GM19468 (cell line): ENCODE results near the gene AFDN.
"Not testable (repeated sequence)": the region's sequence is repeated elsewhere in the genome, so short reads cannot be mapped to it uniquely, and the experiment has no call there.

Experiments
- ATAC-seq: cut with Tn5 transposase; IDR thresholded peaks from one replicate; pipeline ENCODE4 v1.9.1; 2021; ENCODE audit warnings: mild to moderate bottlenecking, moderate library complexity, moderate number of reproducible peaks; ENCODE audit not compliant: unreplicated experiment; ENCODE audit errors: extremely low read depth

Gene AFDN

DNA sequence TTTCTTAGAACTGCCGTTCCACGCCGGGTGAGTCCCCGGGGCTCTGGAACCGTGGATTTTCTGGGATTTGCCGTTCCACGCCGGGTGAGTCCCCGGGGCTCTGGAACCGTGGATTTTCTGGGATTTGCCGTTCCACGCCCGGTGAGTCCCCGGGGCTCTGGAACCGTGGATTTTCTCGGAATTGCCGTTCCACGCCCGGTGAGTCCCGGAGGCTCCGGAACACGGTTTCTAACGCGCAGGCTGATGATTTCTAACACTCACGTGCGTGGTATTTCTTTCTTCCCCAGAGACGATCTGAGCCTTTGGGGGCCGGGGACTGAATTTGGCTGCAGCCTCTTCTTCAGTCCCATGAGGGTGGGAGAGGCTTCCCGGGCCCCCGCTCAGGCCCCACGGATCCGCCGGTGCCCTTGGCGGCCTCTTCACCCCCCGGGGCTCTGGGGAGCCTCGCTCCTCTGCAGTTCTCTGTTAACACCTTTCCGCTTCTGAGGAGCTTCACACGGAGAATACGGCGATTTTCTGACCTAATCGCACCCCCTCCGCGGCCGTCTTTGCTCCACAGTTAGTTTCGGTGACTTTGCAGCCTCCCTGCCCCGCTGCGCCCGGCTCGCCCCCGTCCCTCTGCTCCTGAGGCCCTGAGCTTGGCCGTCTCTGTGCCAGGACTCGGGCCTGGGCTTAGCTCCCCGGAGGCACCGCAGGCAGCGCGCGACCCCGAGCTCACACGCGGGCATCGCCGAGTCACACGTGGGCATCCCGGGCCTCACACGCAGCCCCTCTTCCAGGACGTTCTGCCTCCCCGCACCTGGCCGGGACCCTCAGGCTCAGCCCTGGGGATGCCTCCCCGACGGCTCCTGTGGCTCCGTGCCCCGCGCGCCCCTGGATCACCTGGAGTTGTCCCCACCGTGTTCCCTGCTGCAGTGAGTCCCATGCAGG lies 163.6 kb downstream of the AFDN start:
- ATAC-seq: no peak

DNA sequence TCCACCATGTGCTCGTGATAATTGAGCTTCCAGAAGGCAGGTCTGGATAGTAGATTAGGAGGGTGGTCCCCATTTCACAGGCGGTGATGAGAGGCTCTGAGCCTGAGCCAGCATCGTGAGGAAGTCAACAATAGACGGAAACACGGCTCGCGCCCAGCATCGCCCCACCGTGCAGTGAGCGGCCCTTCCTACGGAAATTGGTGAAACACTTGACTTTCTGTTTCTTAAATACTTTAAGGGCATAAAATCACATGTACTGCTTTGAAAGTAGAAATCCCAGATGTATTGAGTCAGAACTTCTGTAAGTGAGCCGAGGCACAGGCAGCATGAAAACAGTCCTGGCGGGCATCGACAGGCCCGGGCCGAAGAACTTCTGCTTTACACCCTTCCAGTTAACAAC lies 166.5 kb downstream of the AFDN start:
- ATAC-seq: no peak

DNA sequence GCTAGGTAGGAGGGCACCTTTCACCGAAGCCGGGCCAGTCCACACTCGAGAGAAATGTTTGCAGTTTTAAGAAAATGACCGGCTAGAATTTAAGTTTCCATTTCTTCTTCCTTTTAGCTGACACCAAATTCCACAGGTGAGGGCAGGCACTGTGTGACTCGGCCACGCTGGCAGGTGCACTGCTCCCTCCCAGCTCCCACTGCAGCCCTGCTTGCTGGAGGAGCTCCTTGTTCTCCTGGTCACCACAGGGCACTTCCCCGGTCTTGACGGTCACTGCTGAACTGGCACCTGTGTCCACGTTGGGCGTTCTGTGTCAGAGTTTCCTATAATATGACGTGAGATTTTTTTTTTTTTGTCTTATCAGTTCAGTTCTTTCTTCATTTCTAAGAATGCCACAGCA lies 167.1 kb downstream of the AFDN start:
- ATAC-seq: no peak

DNA sequence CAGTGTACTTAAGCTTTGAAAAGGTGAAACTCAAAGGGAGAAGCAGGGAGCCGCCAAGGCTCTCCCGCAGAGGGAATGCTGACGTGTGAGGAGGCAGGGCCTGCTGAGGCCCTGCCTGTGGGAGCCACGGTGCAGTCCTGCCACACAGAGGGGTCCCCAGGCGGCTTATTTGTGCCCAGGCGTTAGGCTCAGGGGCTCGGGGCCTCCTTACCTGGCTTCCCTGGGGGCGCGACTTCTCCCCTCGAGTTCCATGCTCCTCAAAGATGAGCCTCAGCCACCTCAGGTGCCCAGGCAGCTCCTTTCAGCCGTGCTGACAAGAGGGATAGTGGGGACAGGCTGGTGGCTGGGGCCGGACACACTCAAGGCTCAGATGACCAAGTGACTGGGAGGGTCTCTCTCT lies 168.6 kb downstream of the AFDN start:
- ATAC-seq: no peak

DNA sequence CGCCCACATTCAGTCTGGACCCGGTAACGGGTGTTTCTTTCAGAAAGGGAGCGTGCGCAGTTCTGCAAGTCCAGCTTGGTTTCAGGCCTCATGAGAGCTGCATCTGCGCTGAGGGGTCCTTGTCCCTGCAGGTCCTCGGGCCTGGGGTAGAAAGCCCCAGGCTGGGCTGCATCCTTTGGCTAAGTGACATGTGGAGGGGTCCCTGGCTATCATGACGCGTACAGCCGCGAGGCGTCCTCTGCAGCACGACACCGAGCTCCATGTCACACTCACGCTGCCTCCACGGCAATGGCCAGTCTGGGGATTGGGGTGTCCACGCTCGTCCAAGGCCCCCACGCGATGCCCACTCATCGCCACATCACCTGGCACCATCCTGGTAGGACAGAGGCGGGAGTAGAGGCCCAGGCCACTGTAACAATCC lies 169.0 kb downstream of the AFDN start:
- ATAC-seq: no peak

DNA sequence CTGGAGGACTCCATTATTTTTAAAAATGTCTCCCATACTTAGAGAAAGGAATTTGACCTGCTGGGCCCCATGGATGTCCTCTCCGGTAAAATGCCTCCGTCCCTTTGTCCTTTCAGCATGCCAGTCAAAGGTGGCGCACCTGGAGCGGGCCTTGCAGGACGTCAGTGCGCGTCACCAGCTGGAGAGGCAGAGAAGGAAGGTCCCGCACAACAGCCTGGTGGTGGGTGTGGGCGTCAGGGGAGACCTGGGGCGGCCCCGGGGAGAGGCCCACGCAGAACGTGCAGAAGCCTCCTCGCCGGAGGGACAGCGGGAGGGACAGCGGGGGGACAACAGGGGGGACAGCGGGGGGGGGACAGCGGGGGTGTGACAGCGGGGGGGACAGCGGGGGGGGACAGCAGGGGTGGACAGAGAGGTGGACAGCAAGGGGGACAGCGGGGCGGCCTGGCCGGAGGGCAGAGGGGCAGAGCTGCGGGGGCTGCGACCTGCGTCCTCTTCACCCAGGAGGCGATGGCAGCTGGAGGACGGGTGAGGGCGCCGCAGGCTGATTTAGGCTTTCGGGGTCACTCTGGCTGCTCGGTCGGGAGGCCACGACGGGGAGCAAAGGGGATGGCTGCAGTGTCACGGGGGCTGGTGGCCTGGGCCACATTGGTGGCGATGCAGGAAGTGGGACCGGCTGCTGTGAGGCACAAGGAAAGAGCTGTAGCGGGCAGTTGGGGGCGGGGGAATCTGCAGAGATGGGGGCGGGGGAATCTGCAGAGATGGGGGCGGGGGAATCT lies 169.9 kb downstream of the AFDN start:
- ATAC-seq: no peak

DNA sequence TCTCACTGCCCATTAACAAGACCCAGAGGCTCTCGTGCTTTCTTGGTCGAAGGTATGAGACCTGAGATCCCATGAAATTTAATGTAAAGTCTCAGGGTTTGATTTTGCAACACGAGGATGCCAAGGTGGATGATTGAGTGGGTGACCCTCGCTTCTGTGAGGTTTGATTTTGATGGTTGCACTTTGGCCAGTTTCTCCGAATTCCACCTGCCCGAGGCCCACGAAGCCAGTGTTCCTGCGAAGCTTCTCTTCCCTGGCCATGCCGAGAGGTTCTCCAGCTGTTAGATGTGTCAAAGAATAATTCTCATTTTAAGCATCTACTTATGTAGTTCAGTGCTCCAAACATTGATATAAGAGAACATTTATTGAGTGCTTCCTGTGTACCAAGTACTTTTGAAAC lies 170.9 kb downstream of the AFDN start, which contains the start of gene KIF25:
TSS of gene KIF25 (plus strand) at position 30 of the 400 bp plus-strand sequence. CDS start 31,915 bp downstream, outside the sequence.
- no peak for ATAC-seq

DNA sequence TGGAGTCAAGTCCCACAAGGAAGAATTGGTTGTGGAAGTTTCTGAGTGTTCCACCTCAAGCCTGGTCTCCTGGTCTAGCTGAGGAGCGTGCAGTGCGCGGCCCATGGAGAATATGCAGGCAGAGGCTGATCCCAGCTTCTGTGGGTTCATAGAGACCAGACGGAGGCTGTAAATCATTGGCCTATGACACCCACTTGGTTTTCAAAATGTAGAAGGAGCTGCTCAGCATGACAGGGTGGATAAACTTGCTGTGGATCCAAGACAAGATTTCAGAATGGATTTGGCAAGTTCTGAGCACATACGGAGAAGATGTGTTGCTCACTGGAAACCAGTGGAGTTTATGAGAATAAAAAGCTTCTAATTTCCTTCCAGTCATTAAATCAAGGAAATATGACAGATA lies 171.5 kb downstream of the AFDN start:
- ATAC-seq: no peak

DNA sequence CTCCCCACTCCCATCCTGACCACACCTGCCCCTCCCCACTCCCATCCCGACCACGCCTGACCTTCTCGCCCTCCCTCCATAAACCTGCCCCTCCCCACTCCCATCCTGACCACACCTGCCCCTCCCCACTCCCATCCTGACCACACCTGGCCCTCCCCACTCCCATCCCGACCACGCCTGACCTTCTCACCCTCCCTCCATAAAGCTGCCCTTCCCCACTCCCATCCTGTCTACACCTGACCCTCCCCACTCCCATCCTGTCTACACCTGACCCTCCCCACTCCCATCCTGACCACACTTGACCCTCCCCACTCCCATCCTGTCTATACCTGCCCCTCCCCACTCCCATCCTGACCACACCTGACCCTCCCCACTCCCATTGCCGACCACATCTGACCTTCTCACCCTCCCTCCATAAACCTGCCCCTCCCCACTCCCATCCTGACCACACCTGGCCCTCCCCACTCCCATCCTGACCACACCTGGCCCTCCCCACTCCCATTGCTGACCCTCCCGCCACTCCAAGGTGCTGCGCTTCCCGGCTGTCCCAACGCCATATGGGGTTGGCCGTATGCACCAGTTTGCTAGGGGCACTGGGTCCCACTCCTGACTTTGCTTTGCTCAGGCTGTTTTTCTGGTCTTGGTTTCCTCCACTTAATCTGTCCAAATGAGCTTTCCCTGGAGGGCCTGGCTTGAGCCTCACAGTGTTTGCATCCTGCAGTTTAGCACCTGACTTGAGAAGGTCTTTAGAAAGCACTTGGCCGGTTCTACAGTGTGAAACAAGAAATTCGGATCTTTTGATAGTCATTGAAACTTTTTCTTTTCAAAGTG lies 173.7 kb downstream of the AFDN start:
- no peak for ATAC-seq

DNA sequence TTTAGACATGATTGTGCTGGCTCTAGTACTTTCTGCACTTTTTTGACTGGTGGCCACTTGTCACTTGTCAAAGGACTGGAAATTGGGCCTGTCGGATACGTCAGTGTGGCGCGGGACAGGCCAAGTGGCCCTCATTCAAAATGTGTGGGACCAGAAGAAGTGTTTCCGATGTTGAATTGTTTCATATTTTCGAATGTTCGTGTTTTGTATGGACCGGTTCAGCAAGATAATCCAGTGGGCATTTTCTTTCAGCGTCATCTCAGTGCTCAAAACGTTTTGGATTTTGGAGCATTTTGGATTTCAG lies 174.3 kb downstream of the AFDN start:
- ATAC-seq: no peak

DNA sequence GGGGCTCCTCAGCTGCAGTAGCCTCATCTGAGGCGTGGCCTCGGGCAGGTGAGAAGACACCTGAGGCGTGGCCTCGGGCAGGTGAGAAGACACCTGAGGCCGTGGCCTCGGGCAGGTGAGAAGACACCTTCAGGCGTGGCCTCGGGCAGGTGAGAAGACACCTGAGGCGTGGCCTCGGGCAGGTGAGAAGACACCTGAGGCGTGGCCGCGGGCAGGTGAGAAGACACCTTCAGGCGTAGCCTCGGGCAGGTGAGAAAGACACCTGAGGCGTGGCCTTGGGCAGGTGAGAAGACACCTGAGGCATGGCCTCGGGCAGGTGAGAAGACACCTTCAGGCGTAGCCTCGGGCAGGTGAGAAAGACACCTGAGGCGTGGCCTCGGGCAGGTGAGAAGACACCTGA lies 174.8 kb downstream of the AFDN start:
- not testable (repeated sequence) for ATAC-seq

DNA sequence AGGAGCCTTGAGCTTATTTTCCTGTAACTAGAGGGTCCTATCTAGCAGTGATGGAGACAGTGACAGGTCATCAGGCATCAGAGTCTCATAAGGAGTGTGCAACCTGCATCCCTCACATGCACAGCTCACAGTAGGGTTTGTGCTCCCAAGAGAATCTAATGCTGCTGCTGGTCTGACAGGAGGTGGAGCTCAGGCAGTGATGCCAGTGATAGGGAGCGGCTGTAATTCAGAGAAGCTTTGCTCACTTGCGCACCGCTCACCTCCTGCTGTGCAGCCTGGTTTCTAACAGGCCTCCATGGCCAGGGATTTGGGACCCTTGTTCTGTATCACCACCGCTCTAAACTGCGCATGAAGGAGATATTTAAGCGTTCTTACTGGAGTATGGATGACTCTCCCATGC lies 176.1 kb downstream of the AFDN start:
- no peak for ATAC-seq

DNA sequence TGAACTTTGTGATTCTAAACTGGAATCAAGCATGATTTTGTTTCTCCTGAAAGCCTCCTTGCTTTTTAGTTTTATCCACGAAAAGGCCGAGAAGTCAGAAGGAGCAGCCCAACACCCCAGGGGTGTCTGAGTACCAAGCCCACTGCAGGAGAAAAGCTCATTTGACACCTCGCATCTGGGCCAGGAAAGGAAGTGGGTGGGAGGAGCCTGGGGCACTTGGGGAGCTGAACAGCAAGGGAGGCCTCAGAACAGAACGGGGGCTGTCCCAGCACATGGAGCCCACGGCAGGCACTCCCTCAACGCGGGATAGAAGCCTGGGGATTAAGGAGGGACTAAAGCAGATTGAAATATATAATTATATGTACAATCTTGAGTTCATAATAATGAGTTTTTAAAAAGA lies 177.3 kb downstream of the AFDN start:
- ATAC-seq: no peak

DNA sequence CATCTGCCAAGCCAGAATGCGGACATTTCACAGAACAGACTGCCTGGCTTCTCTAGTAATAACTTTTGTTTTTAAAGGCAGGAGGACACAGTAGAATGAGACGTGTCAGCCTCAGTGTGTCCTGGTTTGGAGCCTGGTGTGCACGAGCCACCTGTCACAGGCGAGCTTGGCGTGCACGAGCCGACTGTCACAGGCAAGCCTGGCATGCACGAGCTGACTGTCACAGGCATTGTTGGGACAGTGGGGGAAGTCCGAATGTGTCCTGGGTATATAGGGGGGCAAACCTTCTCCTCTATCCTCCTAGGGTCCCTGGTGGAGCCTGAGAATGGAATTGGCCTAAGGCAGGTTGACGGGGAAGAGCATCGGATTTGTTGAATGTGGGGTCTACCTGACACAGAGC lies 178.2 kb downstream of the AFDN start:
- no peak for ATAC-seq

DNA sequence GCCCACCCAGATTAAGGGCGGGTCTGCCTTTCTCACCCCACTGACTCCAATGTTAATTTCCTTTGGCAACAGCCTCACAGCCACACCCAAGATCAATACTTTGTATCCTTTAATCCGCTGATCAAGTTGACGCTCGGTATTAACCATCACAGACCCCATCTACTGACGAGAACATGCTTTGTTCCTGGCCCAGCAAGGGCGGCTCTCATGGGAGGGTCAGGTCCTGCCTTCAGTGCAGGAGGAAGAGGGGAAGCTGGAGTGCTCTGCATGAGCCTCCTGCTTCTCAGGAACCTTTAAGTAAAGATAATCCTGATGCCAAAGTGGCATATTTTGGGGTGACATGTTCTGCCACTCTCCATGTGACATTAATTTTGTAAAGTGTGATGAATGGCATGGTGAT lies 179.1 kb downstream of the AFDN start:
- no peak for ATAC-seq

DNA sequence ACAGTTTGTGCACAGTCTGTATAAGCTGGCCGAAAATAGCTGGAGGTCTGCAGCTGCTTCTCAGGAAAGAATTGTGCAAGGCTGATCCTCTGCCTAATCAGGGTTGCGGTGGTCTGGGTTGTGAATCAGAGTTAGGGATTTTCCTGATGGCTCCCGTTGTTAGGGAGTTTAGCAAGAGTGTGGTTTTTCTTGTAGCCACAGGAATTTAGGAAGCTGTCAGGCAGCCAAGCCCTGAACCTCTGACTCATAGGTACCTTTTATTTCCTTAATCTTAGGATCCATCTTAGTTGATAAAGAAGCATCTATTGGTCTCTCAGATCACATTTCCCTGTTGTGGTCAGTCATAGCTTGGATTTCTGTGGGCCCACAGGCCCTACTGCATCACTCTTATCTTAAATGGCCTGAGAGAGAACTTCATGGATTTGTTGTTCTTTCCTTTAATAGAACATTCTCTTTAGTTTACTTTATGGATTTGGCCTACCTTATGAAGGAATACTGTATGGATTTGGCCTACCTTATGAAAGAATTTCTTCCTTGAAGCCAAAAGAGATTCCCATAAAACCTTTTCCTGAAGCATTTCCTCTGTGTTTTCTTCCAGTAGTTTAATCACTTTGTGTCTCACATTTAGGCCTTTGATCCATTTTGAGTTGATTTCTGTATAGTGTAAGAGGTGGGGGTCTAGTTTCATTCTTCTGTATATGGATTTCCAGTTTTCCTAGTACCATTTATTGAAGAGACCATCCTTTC lies 181.1 kb downstream of the AFDN start:
- no peak for ATAC-seq

DNA sequence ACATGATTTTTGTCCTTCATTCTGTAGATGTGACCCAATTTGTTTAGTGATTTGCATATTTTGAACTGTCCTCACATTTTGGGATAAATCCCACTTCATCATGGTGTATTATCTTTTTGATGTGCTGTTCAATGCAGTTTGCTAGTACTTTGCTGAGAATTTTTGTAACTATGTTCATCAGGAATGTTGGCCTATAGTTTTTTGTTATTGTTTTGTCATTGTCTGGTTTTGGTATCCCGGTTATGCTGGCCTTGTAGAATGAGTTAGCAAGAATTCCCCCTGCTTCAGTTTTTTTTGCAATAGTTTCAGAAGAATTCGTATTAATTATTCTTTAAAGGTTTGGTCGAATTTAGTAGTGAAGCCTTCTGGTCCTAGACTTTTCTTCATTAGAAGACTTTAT lies 182.6 kb downstream of the AFDN start:
- no peak for ATAC-seq

DNA sequence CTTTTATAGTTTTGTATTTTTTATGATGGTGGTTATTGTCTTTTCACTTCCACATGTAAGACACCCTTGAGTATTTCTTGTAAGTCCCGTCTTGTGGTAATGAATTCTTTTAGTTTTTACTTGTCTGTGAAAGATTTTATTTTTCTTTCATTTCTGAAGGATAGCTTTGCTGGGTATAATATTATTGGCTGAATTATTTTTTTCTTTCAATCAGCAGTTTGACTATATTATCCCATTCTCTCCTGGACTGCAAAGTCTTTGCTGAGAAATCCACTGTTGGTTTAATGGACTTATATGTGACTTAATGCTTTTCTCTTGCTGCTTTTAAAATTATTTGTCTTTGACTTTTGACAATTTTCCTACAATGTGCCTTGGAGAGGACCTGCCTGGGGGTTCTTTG lies 184.6 kb downstream of the AFDN start:
- ATAC-seq: no peak

DNA sequence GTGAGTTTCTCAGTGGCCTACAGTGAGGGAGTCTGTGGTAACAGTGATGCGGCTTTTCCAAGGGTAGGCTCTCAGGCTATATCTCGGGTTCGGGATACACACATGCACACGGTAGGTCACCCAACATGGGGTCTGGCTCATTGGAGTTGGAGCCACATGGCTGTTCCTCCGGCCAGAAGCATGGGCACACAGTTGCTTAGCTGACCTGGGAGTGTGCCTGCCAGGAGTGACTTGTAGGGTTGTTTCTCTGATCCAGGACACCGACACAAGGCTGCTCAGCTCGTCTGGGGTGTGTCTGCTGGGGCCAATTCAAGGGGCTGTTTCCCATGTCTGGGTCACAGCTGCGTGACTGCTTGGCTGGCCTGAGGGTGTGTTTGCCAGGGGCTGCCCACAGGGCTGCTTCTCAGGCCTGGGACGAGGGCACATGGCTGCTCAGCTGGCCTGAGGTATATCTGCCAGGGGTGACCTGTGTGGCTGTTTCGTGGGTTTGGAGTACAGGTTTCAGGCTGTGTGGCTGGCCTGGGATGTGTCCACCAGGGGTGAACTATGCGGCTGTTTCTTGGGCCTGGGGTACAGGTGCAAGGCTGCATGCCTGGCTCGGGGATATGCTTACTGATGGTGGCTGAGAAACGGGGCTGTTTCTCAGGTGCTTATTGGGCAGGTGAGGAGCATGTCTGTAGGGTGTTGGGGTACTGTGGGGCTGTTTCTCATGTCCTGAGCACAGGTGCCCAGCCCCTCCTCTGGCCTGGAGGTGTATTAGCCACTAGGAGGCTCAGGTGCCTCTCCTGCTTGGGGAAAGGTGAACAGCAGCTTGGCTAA lies 185.9 kb downstream of the AFDN start:
- ATAC-seq: no peak
